LoVo (cell line): Measurements from ENCODE around the gene TNFRSF25.
A peak's percentile ranks its signal among the peaks of the same experiment; 100 is the strongest.
"Not testable (repeated sequence)": the region's sequence is repeated elsewhere in the genome, so short reads cannot be mapped to it uniquely, and the experiment has no call there.

Experiments
- DNase-seq: peaks from one replicate; pipeline ENCODE4 v3.0.0-alpha.2; 2016; ENCODE audit warnings: low spot score

Gene TNFRSF25

GRCh38 chr1:6501279-6501813, 35.4 kb upstream of the TNFRSF25 start:
- no peak for DNase-seq

- no peak for DNase-seq
Measured at GRCh38 chr1:6500544-6501278, 34.7 kb upstream of the TNFRSF25 start.

DNA sequence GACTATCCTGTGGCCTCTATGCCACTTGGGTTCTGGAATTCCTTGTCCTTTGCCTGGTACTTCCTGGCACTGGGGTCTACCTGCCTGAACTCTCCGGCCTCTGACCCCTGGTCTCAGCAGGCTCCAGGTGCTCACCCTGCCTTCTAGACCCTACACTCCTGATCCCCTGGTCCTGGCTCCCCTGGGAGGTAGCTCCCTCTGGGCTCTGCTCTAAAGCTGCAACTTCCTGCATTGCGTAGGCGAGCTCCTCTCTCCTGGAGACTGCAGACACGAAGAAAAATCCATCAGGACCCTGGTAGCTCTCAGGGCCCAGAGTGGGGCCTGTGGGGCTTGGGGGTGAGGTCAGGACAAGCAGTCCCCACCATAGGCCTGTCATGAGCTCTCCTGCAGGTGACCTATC, 33.3 kb upstream of the TNFRSF25 start:
- no peak for DNase-seq

DNA sequence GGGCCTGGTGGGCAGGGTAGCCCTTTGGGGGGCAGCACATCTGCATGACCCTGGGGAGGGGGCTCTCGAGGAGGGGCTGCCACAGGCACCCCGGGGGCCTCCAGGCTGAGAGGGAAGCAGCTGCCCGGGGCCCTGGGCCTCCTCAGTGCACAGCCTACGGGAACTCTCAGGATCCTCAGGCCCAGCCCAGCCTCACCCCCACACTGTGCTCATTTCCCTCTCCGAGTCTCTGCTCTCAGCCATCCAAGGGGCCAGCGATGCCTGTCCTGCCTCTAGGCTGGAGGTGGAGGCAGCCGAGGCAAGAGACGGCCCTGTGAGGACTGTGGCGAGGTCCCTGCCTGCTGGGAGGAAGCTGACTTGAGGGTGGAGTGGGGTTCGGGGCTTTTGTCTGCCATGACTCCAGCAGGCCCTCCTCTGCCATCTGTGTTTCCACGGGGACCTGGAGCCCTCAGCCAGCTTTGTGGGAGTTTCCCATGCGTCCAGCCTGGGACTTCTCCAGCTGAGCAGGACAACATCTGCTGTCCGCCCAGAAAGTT, 32.7 kb upstream of the TNFRSF25 start:
- no peak for DNase-seq

DNA sequence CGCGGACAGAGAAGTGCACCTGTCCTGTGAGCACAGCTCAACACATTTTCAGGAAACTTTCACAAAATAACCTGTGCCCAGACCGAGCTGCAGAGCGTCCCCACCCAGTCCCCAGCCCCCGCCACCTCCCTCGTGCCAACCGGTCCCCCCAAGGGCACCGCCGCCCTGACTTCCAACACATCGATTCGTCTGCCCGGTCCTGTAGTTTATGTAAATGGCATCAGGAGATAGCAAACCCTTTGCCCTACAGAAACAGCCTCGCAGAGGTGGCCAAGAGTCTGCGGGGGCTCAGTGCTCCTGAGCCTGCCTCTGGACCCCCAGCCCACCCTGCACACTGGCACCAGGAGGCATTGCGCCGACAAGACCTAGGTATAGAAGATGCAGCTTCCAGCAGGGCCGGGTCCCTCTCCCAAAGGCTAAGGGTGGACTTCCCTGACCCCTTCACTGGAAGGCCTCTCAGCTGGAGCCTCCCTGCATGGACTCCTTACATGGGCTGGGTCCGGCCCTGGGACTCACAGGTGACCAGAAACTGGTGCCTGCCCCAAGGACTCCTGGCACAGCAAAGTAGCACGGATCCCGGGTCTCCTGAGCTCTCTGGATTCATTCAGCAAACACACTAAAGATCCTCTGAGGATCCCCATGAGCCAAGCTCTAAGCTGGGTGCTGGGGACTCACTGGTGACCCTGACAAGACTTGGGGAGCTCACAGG, 32.0 kb upstream of the TNFRSF25 start:
- no peak for DNase-seq

GRCh38 chr1:6497215-6497866, 31.4 kb upstream of the TNFRSF25 start:
- DNase-seq, result peak; percentile 71

DNA sequence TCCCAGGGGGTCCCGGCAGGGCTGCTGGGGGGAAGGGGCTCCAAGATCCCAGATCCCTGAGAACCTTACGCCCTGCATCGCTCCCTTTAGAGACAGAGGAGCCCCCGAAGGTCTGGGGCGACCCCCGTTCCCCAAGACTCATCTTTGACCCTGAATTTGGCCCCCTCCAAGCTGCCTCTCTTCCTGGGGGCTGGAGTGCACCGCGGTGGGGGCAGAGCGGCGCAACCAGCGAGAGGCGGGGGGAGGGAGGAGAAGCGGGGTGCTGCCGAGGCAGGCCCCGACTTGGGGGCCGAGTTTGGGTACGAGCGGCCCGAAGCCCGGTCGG, 30.9 kb upstream of the TNFRSF25 start:
- DNase-seq, result no peak

GRCh38 chr1:6496365-6496721, 30.4 kb upstream of the TNFRSF25 start:
- no peak for DNase-seq

- DNase-seq, result no peak
Measured at GRCh38 chr1:6495540-6496364, 29.8 kb upstream of the TNFRSF25 start.

DNA sequence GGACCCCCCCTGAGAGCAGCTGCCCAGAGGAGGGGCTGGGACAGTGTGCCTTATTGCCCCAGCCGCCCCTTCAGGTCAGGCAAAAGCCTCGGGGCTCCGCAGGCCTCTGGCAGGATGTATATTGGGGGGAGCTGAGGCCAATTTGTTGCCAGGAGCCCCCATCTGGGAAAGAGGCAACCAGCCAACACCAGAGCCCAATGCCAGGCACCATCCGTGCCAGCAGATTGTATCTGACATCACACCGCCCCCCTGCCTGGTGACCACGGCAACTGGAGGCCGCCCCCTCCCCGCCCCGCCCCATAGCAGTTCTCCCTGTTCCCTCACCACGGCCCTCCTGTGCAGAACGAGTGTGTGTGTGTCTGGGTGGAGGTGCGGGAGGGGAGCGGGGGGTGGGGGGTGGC, 29.1 kb upstream of the TNFRSF25 start:
- no peak for DNase-seq

GRCh38 chr1:6494627-6495026, 28.7 kb upstream of the TNFRSF25 start:
- no peak for DNase-seq

- not testable (repeated sequence) for DNase-seq
Measured at GRCh38 chr1:6493834-6494223, 27.9 kb upstream of the TNFRSF25 start.

GRCh38 chr1:6491966-6492365, 26.0 kb upstream of the TNFRSF25 start:
- no peak for DNase-seq

DNA sequence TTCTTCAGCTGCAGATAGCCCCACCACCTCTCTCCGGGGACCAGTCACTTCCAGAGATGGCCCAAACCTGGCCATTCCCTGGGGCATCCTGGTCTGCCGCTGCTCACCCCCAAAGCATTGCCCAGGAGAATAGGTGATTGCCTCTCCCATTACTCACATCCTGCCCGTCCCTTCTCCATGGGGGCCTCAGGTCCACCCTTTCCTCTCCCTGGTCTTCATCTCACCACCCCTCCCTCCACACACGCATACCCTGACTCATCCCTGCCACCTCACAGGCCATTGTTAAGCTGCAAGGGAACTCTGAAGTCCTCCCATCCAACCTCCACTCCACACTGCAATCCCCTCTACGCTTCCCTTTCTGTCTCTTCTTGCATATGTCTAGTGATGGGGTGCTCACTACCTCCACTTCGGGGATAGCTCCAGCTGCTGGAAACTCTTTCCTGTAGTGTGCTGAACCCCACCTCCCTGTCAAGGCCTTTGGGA, 25.5 kb upstream of the TNFRSF25 start, which contains the start of gene PLEKHG5:
TSS of gene PLEKHG5 (minus strand) at position 188 of the 483 bp plus-strand sequence. CDS start 14,096 bp downstream, outside the sequence.
- peak; percentile 72 for DNase-seq

GRCh38 chr1:6491081-6491449, 25.1 kb upstream of the TNFRSF25 start:
- no peak for DNase-seq

DNA sequence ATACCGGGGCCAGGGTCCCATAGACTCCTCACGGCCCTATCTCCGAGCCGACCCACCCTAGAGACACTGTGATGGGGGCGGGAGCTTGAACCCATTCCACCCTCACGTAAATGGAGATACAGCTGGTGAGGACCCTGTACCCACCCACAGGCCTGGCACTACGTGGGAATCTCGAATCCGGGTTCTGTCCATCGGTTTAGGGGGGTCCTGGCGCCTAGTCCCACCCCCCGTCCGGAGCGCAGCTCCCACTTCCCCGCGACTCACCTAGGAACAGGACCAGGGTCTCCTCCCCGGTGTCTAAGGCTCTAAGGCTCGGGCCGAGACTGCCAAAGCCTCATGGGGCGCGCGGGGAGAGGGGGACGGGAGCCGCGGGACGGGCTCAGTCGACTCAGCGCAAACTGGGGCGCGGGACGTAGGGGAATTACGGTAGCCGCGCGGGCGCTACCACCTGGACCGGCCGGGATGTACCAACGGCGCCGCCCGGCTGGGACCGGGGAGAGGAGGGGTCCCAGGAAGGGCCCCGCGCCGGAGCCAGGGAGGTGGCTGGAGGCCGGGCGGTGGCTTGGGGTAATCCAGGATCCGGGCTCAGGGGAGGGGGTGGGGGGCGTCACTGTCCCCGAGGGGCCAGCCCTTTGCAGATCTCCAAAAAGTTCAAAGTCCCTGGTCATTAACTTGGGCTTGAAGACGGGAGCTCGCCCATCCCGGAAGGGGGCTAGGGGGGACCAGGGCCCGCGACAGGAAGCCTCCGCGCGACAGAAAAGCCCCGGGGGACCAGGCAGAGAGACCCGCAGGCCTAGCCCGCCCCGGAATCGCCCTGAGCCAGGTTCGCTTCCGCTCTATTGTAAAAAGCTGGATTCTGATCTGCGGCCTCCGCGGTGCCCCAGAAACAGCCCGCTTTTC, 24.5 kb upstream of the TNFRSF25 start:
- peak; percentile 75 for DNase-seq

DNA sequence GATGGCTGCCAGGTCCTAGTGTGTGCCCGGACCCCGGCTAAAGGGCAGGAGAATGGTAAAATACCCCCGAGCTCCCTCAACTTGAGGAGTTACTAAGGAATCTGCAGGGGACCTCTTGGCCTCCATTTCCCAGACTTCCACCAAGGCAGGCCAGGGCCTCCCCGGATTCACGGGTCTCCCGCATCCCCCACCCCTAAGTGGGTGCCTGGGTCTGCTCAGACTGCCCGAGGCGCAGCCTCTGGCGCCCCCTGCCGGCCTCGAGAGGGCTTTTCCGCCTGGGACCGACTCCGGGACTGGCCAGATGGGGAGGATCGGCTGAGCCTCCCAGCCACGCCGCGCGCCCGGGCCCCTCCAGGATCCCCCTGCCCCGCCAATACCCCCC, 23.8 kb upstream of the TNFRSF25 start:
- DNase-seq, result peak; percentile 83

DNA sequence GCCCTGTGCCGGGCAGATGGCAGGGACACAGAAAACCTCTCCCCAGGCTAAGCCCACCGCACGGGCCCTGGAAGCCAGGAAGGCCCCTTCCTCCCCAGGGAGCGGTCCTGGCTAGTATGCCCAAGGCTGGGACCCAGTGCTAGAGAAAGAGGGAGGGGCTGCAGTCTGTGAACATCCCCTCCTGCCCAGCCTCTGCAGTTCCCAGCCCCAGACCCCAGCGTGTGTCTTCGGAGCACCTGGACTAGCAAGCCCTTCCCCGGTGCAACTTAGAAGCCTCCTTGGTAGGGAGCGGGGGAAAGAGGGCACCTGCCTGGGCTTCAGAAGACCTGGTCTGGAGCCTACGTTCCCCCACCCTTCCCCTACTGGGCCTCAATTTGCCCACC, 23.4 kb upstream of the TNFRSF25 start:
- no peak for DNase-seq

DNA sequence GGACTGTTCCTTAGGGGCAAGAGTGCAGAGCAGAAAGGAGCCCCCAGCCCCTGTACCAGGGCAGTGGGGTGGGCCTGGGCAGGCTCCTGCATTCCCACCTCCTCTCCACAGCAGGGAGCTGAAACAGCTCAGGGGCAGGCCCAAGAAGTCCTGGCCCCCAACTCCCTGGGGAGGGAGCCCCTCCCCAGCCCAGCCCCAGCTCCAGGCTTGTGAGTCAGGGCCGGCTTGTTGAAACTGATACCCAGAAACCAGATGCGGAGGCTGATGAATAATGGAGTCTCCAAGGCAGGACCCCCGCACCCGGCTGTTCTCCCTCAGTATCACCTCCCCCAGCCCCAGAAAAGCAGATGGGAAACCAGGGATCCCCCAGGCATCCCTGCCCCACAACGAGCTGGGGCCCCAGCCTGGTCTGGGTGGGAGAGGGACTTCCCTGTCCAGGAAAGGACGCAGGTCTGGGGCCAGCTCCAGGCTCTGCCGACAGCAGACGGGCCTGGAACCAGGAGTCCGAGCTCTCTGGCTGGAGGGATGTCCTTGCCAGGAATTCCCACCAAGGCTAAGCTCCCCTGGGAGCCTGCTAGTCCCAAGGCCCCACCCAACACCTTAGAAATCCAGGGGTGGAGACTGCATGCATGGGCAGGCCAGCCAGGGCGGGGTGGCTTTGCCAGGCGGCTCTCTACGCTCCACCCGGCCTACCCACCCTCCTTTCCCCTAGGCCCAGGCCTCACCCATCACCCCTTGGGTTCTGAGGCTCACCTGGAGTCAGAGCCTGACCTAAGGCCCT, 22.8 kb upstream of the TNFRSF25 start:
- peak; percentile 64 for DNase-seq
